ENCODE data around the gene GP5. TPM values are rescaled to one million over a fixed set of nuclear protein-coding genes. Genes with fewer than 3 reads are reported as not detected.

The GP5 gene
- total RNA-seq, 1 experiment from 2014 or later = 0.15 TPM

GRCh38 chr3:194374935-194375334 is 24.1 kb downstream of the GP5 start (continued):
- no peak for TF ChIP-seq CTCF (IDR thresholded peaks at IDR 0.05 in 2 of 3, conservative IDR thresholded peaks at IDR 0.05 in 1 of 3; ENCODE audit: borderline replicate concordance in 1 of 3, insufficient read depth in 1 of 3, low read depth in 2 of 3, low read length in 2 of 3)
- no peak for TF ChIP-seq SIN3A (IDR thresholded peaks at IDR 0.05; ENCODE audit: low read depth)

- TF ChIP-seq EGR1 (IDR thresholded peaks at IDR 0.05; ENCODE audit: low read depth) = no peak
- no peak for TF ChIP-seq POLR2A (IDR thresholded peaks at IDR 0.05; ENCODE audit: borderline replicate concordance, extremely low read depth, insufficient read depth, insufficient read length)
- no peak for TF ChIP-seq ZNF274 (IDR thresholded peaks at IDR 0.05; ENCODE audit: low read depth, low read length)
- TF ChIP-seq EZH2 (IDR thresholded peaks at IDR 0.05) = no peak
- no peak for TF ChIP-seq MAX (IDR thresholded peaks at IDR 0.05)
- Histone ChIP-seq H3K9me3 (ENCODE audit: control insufficient read depth in 1 of 2, insufficient read depth in 1 of 2, low read depth in 1 of 2, low read length in 2 of 2) (no peaks in the 10 kb centered on the region), H3K27me3 (ENCODE audit: insufficient read depth, low read length) (peaks cover 4% of the 10 kb centered on the region; the same call in 1 of the 2 replicates), H3K36me3 (ENCODE audit: control insufficient read depth in 1 of 2, insufficient read depth in 2 of 2, low read length in 2 of 2) (no peaks in the 10 kb centered on the region), H3K9ac (ENCODE audit: low read length) (no peak overlapping the region), H3K79me2 (ENCODE audit: insufficient read depth, low read length) (no peaks in the 10 kb centered on the region), H2AFZ (ENCODE audit: low read depth, low read length, poor library complexity, severe bottlenecking) (no peak overlapping the region), H4K20me1 (ENCODE audit: insufficient read depth) (no peaks in the 10 kb centered on the region), H3K4me1 (ENCODE audit: control insufficient read depth in 1 of 2, insufficient read depth in 2 of 2, low read length in 2 of 2) (peaks cover 0 to 8% of the 10 kb centered on the region in 2 experiments; a peak in 1 of 4 replicates), H3K4me2 (ENCODE audit: low read length) (no peak overlapping the region), H3K4me3 (replicated peaks in 1 of 2; ENCODE audit: low read depth in 1 of 2, low read length in 2 of 2) (no peak overlapping the region), H3K27ac (ENCODE audit: low read depth, low read length) (no peak overlapping the region), H3K9me2 (ENCODE audit: insufficient read depth) (no peaks in the 10 kb centered on the region)
- ATAC-seq (no peak), DNase-seq (ENCODE audit: low read depth, low spot score) (no peak)
- BruUV-seq (replicated peaks) = no TSS peak
- intact Hi-C loops (cut with micrococcal nuclease) = no loop called here
- RAD21 ChIA-PET (ENCODE audit: low non-redundant PET in 1 of 2, low total read pairs in 2 of 2, uncharacterized antibody in 2 of 2, unreplicated experiment in 2 of 2) = no interaction called here
- CTCF ChIA-PET = no interaction called here
- POLR2A ChIA-PET = no interaction called here
These were observed 25.2 kb downstream of the GP5 start for GRCh38 chr3:194373899-194374298.
